H1 (cell line): ENCODE data around the gene NOP9.

Experiments
- BCL11A ChIP-seq, 2 experiments: IDR thresholded peaks; one replicate each; pipeline ENCODE4 v1.6.1; 2011; ENCODE audit warnings: low read depth in 2 of 2, low read length in 2 of 2, mild to moderate bottlenecking in 2 of 2
- CTCF ChIP-seq, 3 experiments: IDR thresholded peaks; 1 replicate in 2 of 3; 2 replicates in 1 of 3; pipeline versions ENCODE4 v1.5.1 to v1.6.1; 2011; ENCODE audit warnings: low read length in 3 of 3, mild to moderate bottlenecking in 3 of 3, inconsistent platforms in 2 of 3, low read depth in 1 of 3, moderate library complexity in 1 of 3; ENCODE audit not compliant: insufficient read depth in 1 of 3; ENCODE audit errors: control extremely low read depth in 1 of 3
- EP300 ChIP-seq, 2 experiments: IDR thresholded peaks; 1 replicate in 1 of 2; 2 replicates in 1 of 2; pipeline ENCODE4 v1.6.1; 2011 to 2012; ENCODE audit warnings: low read depth in 2 of 2, low read length in 2 of 2, mild to moderate bottlenecking in 2 of 2, borderline replicate concordance in 1 of 2, inconsistent platforms in 1 of 2, moderate library complexity in 1 of 2
- SP1 ChIP-seq: IDR thresholded peaks from 2 replicates; pipeline ENCODE4 v1.6.1; 2011; ENCODE audit warnings: low read depth, low read length

DNA sequence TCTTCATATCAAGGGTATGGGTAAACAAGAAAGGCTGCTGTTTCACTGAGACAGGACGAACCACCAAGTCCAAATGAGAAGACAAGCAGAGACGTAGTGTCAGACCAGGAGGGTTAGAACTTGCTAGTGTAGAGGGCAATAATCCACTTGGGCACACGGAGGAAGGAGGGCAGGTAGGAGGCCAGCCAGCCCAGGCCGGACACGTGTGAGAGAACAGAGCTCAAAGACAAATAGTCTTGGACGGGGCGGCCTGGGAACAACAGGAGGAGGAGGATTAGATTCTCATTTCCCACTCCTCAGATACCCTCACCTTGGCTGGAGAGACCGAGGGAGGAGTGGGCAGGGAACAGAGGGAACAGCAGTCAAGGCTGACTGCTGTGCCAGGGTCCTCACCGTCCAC is 8.9 kb upstream of the NOP9 start:
- TF ChIP-seq BCL11A (IDR thresholded peaks at IDR 0.05; ENCODE audit: low read depth in 2 of 2, low read length in 2 of 2) (no peak), EP300 (IDR thresholded peaks at IDR 0.05; ENCODE audit: borderline replicate concordance in 1 of 2, low read depth in 2 of 2, low read length in 2 of 2) (no peak), CTCF (IDR thresholded peaks at IDR 0.05; ENCODE audit: control extremely low read depth in 1 of 3, insufficient read depth in 1 of 3, low read depth in 1 of 3, low read length in 3 of 3) (no peak), SP1 (no peak)
